HepG2 (cell line): ENCODE data around the gene C1orf35. TPM values are rescaled to one million over a fixed set of nuclear protein-coding genes. Genes with fewer than 3 reads are reported as not detected.

Experiments
- ATAC-seq: fragments of 200-7000 bp; cut with Tn5 transposase; 3 replicates; pipeline ENCODE4 v1.9.1; 2020; ENCODE audit warnings: mild to moderate bottlenecking, moderate library complexity
- BruUV-seq: library from RNA; stranded (reverse); fragments of 400-500 nt; replicated peaks from 2 replicates; lab custom pipeline; 2021; lab: Mats Ljungman, UMichigan
- CTCF ChIA-PET: fragments of 300-600 bp; formaldehyde crosslinking; extraction: SDS; loops from one replicate; lab custom pipeline; 2021; ENCODE audit warnings: low total read pairs, inconsistent platforms, low intra/inter-chr PET ratio; lab: Yijun Ruan, JAX
- POLR2A ChIA-PET: fragments of 350-600 bp; sonication (Branson Sonifier 250); formaldehyde crosslinking; loops from one replicate; lab custom pipeline; 2020; ENCODE audit warnings: antibody characterized with exemption, inconsistent platforms; lab: Yijun Ruan, JAX
- DNase-seq: peaks from one replicate; pipeline ENCODE4 v3.0.0-alpha.2; 2015; ENCODE audit warnings: low spot score
- FAIRE-seq: peaks from 3 replicates; lab custom pipeline; 2011; peaks lifted over from hg19 to GRCh38; lab: Jason Lieb, UNC
- H2AFZ ChIP-seq: one replicate; pipeline ENCODE4 v1.6.1; 2011; ENCODE audit warnings: low read length, inconsistent platforms
- H3K27ac ChIP-seq: fragments of 300-600 bp; 3 replicates; pipeline ENCODE4 v1.8.0; 2011; ENCODE audit warnings: mixed run types, mild to moderate bottlenecking, mixed read lengths, low read length, inconsistent platforms; ENCODE audit not compliant: insufficient read depth; ENCODE audit errors: extremely low read length
- H3K27me3 ChIP-seq, 2 experiments: fragments of 200-600 bp in 1 of 2; 2 replicates in 1 of 2; 3 replicates in 1 of 2; pipeline versions ENCODE4 v1.6.0 to v1.8.0; 2011; ENCODE audit warnings: low read length in 2 of 2, mild to moderate bottlenecking in 2 of 2, moderate library complexity in 2 of 2, inconsistent platforms in 1 of 2; ENCODE audit not compliant: insufficient read depth in 2 of 2, control insufficient read depth in 1 of 2
- H3K36me3 ChIP-seq, 2 experiments: fragments of 200-600 bp in 1 of 2; replicated peaks in 1 of 2; 2 replicates in 1 of 2; 3 replicates in 1 of 2; pipeline versions ENCODE4 v1.5.1 to v1.8.0; 2011; ENCODE audit warnings: low read length in 2 of 2, inconsistent platforms in 1 of 2; ENCODE audit not compliant: insufficient read depth in 2 of 2, control insufficient read depth in 1 of 2
- H3K4me1 ChIP-seq: 2 replicates; pipeline ENCODE4 v1.5.1; 2012; ENCODE audit warnings: low read length, inconsistent platforms; ENCODE audit not compliant: insufficient read depth
- H3K4me2 ChIP-seq: 2 replicates; pipeline ENCODE4 v1.6.0; 2011; ENCODE audit warnings: low read depth, low read length, inconsistent platforms
- H3K4me3 ChIP-seq, 3 experiments: fragments of 200-600 bp in 1 of 3; sonication (generic), shearing (Covaris generic) in 1 of 3; replicated peaks in 1 of 3; 2 replicates each; pipeline ENCODE4 v1.5.1; 2011 to 2016; ENCODE audit warnings: low read length in 3 of 3, inconsistent platforms in 2 of 3, low read depth in 2 of 3, mild to moderate bottlenecking in 2 of 3, control low read depth in 1 of 3, mixed read lengths in 1 of 3; ENCODE audit not compliant: insufficient read depth in 1 of 3
- H3K79me2 ChIP-seq: one replicate; pipeline ENCODE4 v1.6.1; 2011; ENCODE audit warnings: low read length, inconsistent platforms; ENCODE audit not compliant: insufficient read depth
- H3K9ac ChIP-seq: 2 replicates; pipeline ENCODE4 v1.6.0; 2011; ENCODE audit warnings: mild to moderate bottlenecking, low read depth, low read length, inconsistent platforms; ENCODE audit not compliant: insufficient read depth
- H3K9me3 ChIP-seq: 2 replicates; pipeline ENCODE4 v1.5.1; 2012; ENCODE audit warnings: mild to moderate bottlenecking, low read length
- H4K20me1 ChIP-seq: 2 replicates; pipeline ENCODE4 v1.6.0; 2011; ENCODE audit warnings: inconsistent platforms, mild to moderate bottlenecking, low read length, moderate library complexity; ENCODE audit not compliant: insufficient read depth
- AGO2 ChIP-seq: fragments of 200-400 bp; formaldehyde crosslinking; optimal IDR thresholded peaks from 2 replicates; pipeline ENCODE3; 2017; ENCODE audit warnings: mild to moderate bottlenecking, low read depth, low read length, moderate library complexity
- FOXA3 ChIP-seq: IDR thresholded peaks from 2 replicates; pipeline ENCODE4 v1.6.1; 2016; ENCODE audit warnings: missing genetic modification reagents, missing compliant biosample characterization
- HNRNPL ChIP-seq: fragments of 200-400 bp; formaldehyde crosslinking; IDR thresholded peaks from 2 replicates; pipeline ENCODE4 v1.6.1; 2017; ENCODE audit warnings: mild to moderate bottlenecking, low read depth, low read length
- NCOA2 ChIP-seq: sonication (generic); formaldehyde crosslinking; IDR thresholded peaks from 2 replicates; pipeline ENCODE4 v1.8.0; 2022; ENCODE audit warnings: inconsistent platforms
- RBFOX2 ChIP-seq: fragments of 200-400 bp; formaldehyde crosslinking; IDR thresholded peaks from 2 replicates; pipeline ENCODE4 v1.6.1; 2017; ENCODE audit warnings: low read depth, mild to moderate bottlenecking, low read length
- TARDBP ChIP-seq: sonication (generic); formaldehyde crosslinking; IDR thresholded peaks from 2 replicates; pipeline ENCODE4 v1.8.0; 2022; ENCODE audit warnings: mild to moderate bottlenecking, missing genetic modification reagents
- ZBTB4 ChIP-seq: sonication (generic); formaldehyde crosslinking; IDR thresholded peaks from 2 replicates; pipeline ENCODE4 v1.4.0; 2020; ENCODE audit warnings: missing genetic modification reagents, mild to moderate bottlenecking, borderline replicate concordance
- ZNF230 ChIP-seq: sonication (generic); formaldehyde crosslinking; IDR thresholded peaks from 2 replicates; pipeline ENCODE4 v1.4.0; 2020; ENCODE audit warnings: mild to moderate bottlenecking, missing genetic modification reagents
- ZNF567 ChIP-seq: sonication (generic); formaldehyde crosslinking; IDR thresholded peaks from 2 replicates; pipeline ENCODE4 v1.8.1; 2023; ENCODE audit warnings: mild to moderate bottlenecking, missing genetic modification reagents, borderline replicate concordance
- WGBS: methylation state at CpG from one replicate; pipeline ENCODE4 v1.1.6; 2017; ENCODE audit warnings: low lambda C conversion rate; 5-methylcytosine and 5-hydroxymethylcytosine counted together
- in situ Hi-C: cut with HindIII; loops from 2 replicates; pipeline ENCODE4 v1.10.0; 2017; ENCODE audit warnings: low pct_unique_long_range_greater_than_20kb; ENCODE audit not compliant: extremely low pct_ligation_motif_present
- intact Hi-C: fragments of 100-400 bp; cut with micrococcal nuclease; formaldehyde crosslinking; loops from one replicate; pipeline ENCODE4 v1.10.0; 2022; ENCODE audit not compliant: unreplicated experiment
- polyA plus RNA-seq, 8 experiments: library from polyadenylated mRNA; depleted of rRNA in 3 of 8; stranded (reverse) in 7 of 8; unstranded in 1 of 8; fragments of >200 nt; fragmentation: Illumina TruSeq in 4 of 8; extraction: Trizol in 4 of 8; gene quantifications; 2 replicates each; pipeline versions ENCODE4 v1.2.1 to v1.2.3, GENCODE V29; 2011 to 2016; ENCODE audit warnings: low read depth in 4 of 8, missing spikeins in 1 of 8, mixed read lengths in 1 of 8; ENCODE audit not compliant: insufficient read depth in 1 of 8
- total RNA-seq, 5 experiments: library from RNA; depleted of rRNA; stranded (reverse); fragments of >200 nt; fragmentation: Illumina TruSeq; extraction: Trizol; gene quantifications; 2 replicates each; pipeline ENCODE4 v1.2.3, GENCODE V29; 2016; ENCODE audit warnings: low read depth in 1 of 5
- TF ChIP-seq, protein P1 (sequence below): sonication (generic); formaldehyde crosslinking; IDR thresholded peaks from 2 replicates; pipeline ENCODE4 v1.8.1; 2023; ENCODE audit warnings: mild to moderate bottlenecking, missing genetic modification reagents, borderline replicate concordance

The C1orf35 gene
- total and polyA plus RNA-seq, 2 of the 13 experiments (the other 11 are each of a cell fraction or from before 2014, with no cell fraction given) = 8.1 to 19.3 TPM

GRCh38 chr1:228142155-228142691 lies 39.1 kb upstream of the C1orf35 start:
- H3K27me3 ChIP-seq = no peaks in the 10 kb centered on the region; a peak in 1 of 5 replicates
- in situ Hi-C loops = no loop called here
- H3K9me3 ChIP-seq = no peaks in the 10 kb centered on the region
- no peak overlapping the region for H3K27ac ChIP-seq
- peak overlapping the region; percentile 94 to 98 (median 96); a peak in 5 of 6 replicates for H3K4me3 ChIP-seq
- peaks cover 4 to 11% of the 10 kb centered on the region in 2 experiments; a peak in 4 of 5 replicates for H3K36me3 ChIP-seq
- FAIRE-seq (no peak), ATAC-seq (no peak), DNase-seq (no peak)
- H4K20me1 ChIP-seq = peaks cover 23% of the 10 kb centered on the region; the same call in 1 of the 2 replicates
- ChIA-PET CTCF (no interaction called here), POLR2A (interaction anchor here (1.4 kb wide), 1 partner anchor 23 kb away, joined by 4 read pairs; the partner anchor contains the start of gene IBA57)
- H2AFZ ChIP-seq = no peak overlapping the region
- TF ChIP-seq AGO2 (peak; percentile 40), HNRNPL (0 out of 2 replicates have a peak, but pooled peaks have one; percentile 26), ZNF567 (0 out of 2 replicates have a peak, but pooled peaks have one; percentile 38), FOXA3 (CRISPR knock-in tag) (no peak), ZNF230 (CRISPR knock-in tag) (no peak), ZBTB4 (CRISPR knock-in tag) (peak; percentile 53; the same call in 1 of the 2 replicates), TARDBP (CRISPR knock-in tag) (no peak), RBFOX2 (0 out of 2 replicates have a peak, but pooled peaks have one; percentile 31), NCOA2 (CRISPR knock-in tag) (no peak)
- TF ChIP-seq, protein P1, sequence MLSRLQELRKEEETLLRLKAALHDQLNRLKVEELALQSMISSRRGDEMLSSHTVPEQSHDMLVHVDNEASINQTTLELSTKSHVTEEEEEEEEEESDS (CRISPR knock-in tag) = no peak
- peak overlapping the region; percentile 97 for H3K9ac ChIP-seq
- BruUV-seq = no TSS peak
- H3K79me2 ChIP-seq = peaks cover 59% of the 10 kb centered on the region
- intact Hi-C loops = no loop called here
- WGBS = 81% methylated on average over 9 of the region's 16 CpGs
- H3K4me2 ChIP-seq = peak overlapping the region; percentile 95
- peaks cover 42% of the 10 kb centered on the region for H3K4me1 ChIP-seq
